Measurements from ENCODE around the gene BCLAF1.

DNA sequence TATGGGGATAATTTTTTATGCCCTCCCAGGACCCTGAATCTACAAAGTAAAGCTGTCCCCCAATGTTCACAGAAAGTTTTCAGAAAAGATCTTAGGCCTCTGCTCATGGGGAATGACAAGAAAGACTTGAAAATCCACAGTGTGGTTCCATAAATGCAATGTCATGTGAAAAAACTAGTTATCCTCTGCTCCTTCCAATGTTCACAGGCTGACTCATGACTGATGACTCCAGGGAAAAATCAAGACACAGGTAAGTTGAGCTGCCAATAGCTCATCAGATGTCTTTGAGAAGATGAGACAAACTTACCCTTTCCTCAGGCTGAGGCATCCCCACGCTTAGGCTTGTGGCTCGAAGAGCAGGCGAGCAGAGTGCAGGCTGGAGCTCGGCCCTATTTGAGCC lies 14.8 kb upstream of the BCLAF1 start:
- TF ChIP-seq POLR2A (IDR thresholded peaks at IDR 0.05) = no peak
- TF ChIP-seq, protein P1, sequence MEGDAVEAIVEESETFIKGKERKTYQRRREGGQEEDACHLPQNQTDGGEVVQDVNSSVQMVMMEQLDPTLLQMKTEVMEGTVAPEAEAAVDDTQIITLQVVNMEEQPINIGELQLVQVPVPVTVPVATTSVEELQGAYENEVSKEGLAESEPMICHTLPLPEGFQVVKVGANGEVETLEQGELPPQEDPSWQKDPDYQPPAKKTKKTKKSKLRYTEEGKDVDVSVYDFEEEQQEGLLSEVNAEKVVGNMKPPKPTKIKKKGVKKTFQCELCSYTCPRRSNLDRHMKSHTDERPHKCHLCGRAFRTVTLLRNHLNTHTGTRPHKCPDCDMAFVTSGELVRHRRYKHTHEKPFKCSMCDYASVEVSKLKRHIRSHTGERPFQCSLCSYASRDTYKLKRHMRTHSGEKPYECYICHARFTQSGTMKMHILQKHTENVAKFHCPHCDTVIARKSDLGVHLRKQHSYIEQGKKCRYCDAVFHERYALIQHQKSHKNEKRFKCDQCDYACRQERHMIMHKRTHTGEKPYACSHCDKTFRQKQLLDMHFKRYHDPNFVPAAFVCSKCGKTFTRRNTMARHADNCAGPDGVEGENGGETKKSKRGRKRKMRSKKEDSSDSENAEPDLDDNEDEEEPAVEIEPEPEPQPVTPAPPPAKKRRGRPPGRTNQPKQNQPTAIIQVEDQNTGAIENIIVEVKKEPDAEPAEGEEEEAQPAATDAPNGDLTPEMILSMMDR (IDR thresholded peaks at IDR 0.05) = no peak
